Measurements from ENCODE around the gene C17orf100.

DNA sequence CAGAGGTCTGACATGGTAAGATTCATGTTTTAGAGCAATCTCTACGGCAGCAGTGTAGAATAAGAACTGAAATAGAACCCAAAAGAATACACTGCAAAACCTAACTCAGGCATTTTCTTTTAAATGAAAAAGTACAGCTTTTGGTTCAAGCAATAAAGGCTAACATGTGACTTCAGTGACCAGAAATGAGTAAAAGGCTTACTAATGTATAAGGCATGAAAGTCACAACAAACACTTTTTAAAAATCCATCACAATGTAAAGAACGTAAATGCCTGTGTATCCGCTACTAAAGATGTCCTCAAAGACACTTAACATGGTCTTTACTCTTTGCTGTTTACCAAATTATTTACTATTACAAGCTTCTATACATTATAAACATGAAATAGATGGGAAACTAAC, 27.6 kb upstream of the C17orf100 start:
- TF ChIP-seq, protein P1, sequence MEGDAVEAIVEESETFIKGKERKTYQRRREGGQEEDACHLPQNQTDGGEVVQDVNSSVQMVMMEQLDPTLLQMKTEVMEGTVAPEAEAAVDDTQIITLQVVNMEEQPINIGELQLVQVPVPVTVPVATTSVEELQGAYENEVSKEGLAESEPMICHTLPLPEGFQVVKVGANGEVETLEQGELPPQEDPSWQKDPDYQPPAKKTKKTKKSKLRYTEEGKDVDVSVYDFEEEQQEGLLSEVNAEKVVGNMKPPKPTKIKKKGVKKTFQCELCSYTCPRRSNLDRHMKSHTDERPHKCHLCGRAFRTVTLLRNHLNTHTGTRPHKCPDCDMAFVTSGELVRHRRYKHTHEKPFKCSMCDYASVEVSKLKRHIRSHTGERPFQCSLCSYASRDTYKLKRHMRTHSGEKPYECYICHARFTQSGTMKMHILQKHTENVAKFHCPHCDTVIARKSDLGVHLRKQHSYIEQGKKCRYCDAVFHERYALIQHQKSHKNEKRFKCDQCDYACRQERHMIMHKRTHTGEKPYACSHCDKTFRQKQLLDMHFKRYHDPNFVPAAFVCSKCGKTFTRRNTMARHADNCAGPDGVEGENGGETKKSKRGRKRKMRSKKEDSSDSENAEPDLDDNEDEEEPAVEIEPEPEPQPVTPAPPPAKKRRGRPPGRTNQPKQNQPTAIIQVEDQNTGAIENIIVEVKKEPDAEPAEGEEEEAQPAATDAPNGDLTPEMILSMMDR (IDR thresholded peaks at IDR 0.05) = no peak
- TF ChIP-seq POLR2A (IDR thresholded peaks at IDR 0.05) = no peak
